Measurements from ENCODE around the gene SECISBP2.

- TF ChIP-seq CTCF (conservative IDR thresholded peaks at IDR 0.05 in 1 of 2, IDR thresholded peaks at IDR 0.05 in 1 of 2; ENCODE audit: extremely low read depth in 1 of 2, insufficient read depth in 1 of 2, low read depth in 1 of 2, low read length in 2 of 2) (no peak), EZH2 (IDR thresholded peaks at IDR 0.05; ENCODE audit: borderline replicate concordance, low read length) (no peak)
Measured at GRCh38 chr9:89328064-89328463, 9.8 kb downstream of the SECISBP2 start.
